Astrocyte of the spinal cord (primary cell): ENCODE measurements around the gene SATB2.
A peak's percentile ranks its signal among the peaks of the same experiment; 100 is the strongest.

Experiments used
- DNase-seq: peaks from one replicate; pipeline ENCODE4 v3.0.0; 2011; ENCODE audit warnings: low read depth, low spot score
- H3K4me3 ChIP-seq: 2 replicates; pipeline ENCODE4 v1.5.1; 2011; ENCODE audit warnings: low read depth, mild to moderate bottlenecking, low read length, moderate library complexity
- in situ Hi-C: cut with HindIII; loops from 2 replicates; pipeline ENCODE4 v1.10.0; 2017; ENCODE audit warnings: low sequenced_read_pairs
- TF ChIP-seq, protein P1 (sequence below): IDR thresholded peaks from 2 replicates; pipeline ENCODE4 v1.5.1; 2012; ENCODE audit warnings: low read depth, mild to moderate bottlenecking, low read length, inconsistent platforms

Gene SATB2

GRCh38 chr2:199458009-199458805 lies 468 bp upstream of the SATB2 start:
- in situ Hi-C loops, result no loop called here

GRCh38 chr2:199456383-199457146 lies 1.2 kb downstream of the SATB2 start:
- DNase-seq, result no peak
- in situ Hi-C loops, result no loop called here
- TF ChIP-seq, protein P1, sequence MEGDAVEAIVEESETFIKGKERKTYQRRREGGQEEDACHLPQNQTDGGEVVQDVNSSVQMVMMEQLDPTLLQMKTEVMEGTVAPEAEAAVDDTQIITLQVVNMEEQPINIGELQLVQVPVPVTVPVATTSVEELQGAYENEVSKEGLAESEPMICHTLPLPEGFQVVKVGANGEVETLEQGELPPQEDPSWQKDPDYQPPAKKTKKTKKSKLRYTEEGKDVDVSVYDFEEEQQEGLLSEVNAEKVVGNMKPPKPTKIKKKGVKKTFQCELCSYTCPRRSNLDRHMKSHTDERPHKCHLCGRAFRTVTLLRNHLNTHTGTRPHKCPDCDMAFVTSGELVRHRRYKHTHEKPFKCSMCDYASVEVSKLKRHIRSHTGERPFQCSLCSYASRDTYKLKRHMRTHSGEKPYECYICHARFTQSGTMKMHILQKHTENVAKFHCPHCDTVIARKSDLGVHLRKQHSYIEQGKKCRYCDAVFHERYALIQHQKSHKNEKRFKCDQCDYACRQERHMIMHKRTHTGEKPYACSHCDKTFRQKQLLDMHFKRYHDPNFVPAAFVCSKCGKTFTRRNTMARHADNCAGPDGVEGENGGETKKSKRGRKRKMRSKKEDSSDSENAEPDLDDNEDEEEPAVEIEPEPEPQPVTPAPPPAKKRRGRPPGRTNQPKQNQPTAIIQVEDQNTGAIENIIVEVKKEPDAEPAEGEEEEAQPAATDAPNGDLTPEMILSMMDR, result no peak
- H3K4me3 ChIP-seq, result peak overlapping the region; percentile 70

More at GRCh38 chr2:199458009-199458805, 468 bp upstream of the SATB2 start:
- DNase-seq, result no peak
- H3K4me3 ChIP-seq, result peak overlapping the region; percentile 70
- TF ChIP-seq, protein P1, result no peak

DNA sequence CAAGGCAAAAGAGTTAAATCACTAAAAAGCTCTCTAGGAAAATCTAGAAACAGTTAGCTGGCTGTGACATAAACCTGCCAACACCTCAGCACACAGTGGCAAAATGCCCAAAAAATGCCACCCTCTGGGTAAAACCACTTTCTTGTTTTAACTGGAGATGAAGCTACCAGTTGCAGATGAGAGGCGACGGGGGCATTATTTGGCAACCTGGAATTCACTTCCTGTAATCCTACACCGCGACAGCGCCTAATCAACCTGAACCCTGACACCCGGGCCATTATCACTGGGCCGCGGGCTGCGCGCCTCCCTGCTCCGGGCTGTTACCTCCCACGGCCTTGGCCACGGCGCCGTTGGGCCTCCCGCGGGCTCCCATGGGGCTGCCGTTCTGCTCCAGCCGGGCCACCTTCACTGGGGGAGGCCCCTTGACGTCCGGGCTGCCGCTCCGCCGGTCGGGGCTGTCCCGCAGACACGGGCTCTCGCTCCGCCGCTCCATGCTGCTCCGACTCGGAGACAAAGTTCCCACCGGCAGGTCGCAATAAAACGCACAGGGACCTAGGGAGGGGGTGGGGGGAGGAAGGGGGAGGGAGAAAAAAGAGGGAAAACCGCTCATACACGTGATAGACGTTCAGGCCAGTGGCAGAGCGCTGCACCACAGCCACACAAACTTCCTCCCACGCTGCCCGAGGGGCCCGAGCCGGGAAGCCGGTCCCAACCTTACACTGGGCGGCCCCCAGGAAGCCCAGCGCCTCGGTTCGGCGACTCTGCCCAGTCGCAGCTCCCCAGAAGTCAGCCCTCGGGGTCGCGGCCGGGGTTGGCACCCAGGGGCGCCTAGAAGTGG lies 2.0 kb downstream of the SATB2 start:
- TF ChIP-seq, protein P1, result no peak

GRCh38 chr2:199455210-199455544 lies 2.6 kb downstream of the SATB2 start:
- TF ChIP-seq, protein P1, result no peak

More for the DNA sequence above, 2.0 kb downstream of the SATB2 start:
- in situ Hi-C loops, result no loop called here
- H3K4me3 ChIP-seq, result peak overlapping the region; percentile 70
- no peak for DNase-seq

DNA sequence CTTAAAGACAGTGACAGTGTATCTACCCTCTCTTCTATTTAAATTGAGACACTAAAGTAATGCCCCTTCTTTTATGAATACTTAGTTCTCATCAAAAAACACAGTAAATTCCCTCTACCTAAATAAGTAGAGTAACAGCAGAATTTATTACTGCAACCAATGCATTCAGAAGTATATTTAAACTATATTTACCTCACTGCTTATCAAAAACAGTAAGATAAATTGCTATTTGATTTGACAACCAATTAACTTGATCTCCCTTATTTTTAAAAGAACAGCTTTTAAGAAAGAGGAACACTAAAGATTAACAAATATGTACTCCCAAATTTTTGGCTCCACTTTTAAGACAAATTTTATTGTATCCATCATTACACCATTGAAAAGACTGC lies 4.8 kb downstream of the SATB2 start:
- no peak for DNase-seq
- TF ChIP-seq, protein P1, result no peak
- in situ Hi-C loops, result no loop called here
- no peak overlapping the region for H3K4me3 ChIP-seq

More at GRCh38 chr2:199455210-199455544, 2.6 kb downstream of the SATB2 start:
- peak overlapping the region; percentile 70 for H3K4me3 ChIP-seq
- in situ Hi-C loops, result no loop called here
- no peak for DNase-seq
